CD4-positive, alpha-beta T cell (primary cell): ENCODE results near the gene SGTA. TPM values are rescaled to one million over a fixed set of nuclear protein-coding genes. Genes with fewer than 3 reads are reported as not detected.

Experiments
- ATAC-seq: fragments of 200-7000 bp; cut with Tn5 transposase; one replicate; pipeline ENCODE4 v1.10.0; 2022; ENCODE audit warnings: mild to moderate bottlenecking; ENCODE audit not compliant: poor library complexity
- CTCF ChIA-PET: fragments of 350-600 bp; sonication (Branson Sonifier 250); formaldehyde crosslinking; loops from one replicate; lab custom pipeline; 2021; ENCODE audit warnings: antibody characterized with exemption, inconsistent platforms; lab: Charles Lee
- POLR2A ChIA-PET: fragments of 350-600 bp; sonication (Branson Sonifier 250); formaldehyde crosslinking; loops from one replicate; lab custom pipeline; 2021; ENCODE audit warnings: antibody characterized with exemption, inconsistent platforms; lab: Charles Lee
- DNase-seq, 14 experiments: peaks; one replicate each; pipeline ENCODE4 v3.0.0-alpha.2; 2013 to 2020; ENCODE audit warnings: mixed read lengths in 2 of 14
- H3K27ac ChIP-seq, 2 donors: one replicate each; pipeline versions ENCODE4 v1.5.1 to v1.7.0; 2013; ENCODE audit warnings: low read length in 2 of 2, low read depth in 1 of 2, mild to moderate bottlenecking in 1 of 2
- H3K27me3 ChIP-seq, 2 experiments: 1 replicate in 1 of 2; 2 replicates in 1 of 2; pipeline versions ENCODE4 v1.6.1 to v1.7.0; 2013; ENCODE audit warnings: low read length in 2 of 2, control low read depth in 1 of 2, mild to moderate bottlenecking in 1 of 2, moderate library complexity in 1 of 2; ENCODE audit not compliant: insufficient read depth in 2 of 2, control insufficient read depth in 1 of 2
- H3K36me3 ChIP-seq: one replicate; pipeline ENCODE4 v1.6.1; 2013; ENCODE audit warnings: low read length, control low read depth; ENCODE audit not compliant: insufficient read depth
- H3K4me1 ChIP-seq: one replicate; pipeline ENCODE4 v1.6.1; 2013; ENCODE audit warnings: low read length, control low read depth; ENCODE audit not compliant: insufficient read depth
- H3K4me3 ChIP-seq: one replicate; pipeline ENCODE4 v1.5.1; 2013; ENCODE audit warnings: mild to moderate bottlenecking, low read length, moderate library complexity
- H3K9me3 ChIP-seq, 2 experiments: 1 replicate in 1 of 2; 2 replicates in 1 of 2; pipeline versions ENCODE4 v1.6.1 to v1.7.0; 2013; ENCODE audit warnings: low read length in 2 of 2, mild to moderate bottlenecking in 2 of 2, control low read depth in 1 of 2, moderate library complexity in 1 of 2; ENCODE audit not compliant: control insufficient read depth in 1 of 2, insufficient read depth in 1 of 2
- H3K27ac Mint-ChIP-seq: one replicate; pipeline ENCODE4 v1.8.0; 2020; ENCODE audit warnings: mixed read lengths
- H3K27me3 Mint-ChIP-seq: one replicate; pipeline ENCODE4 v1.8.0; 2021; ENCODE audit warnings: mixed read lengths
- H3K36me3 Mint-ChIP-seq: one replicate; pipeline ENCODE4 v1.8.0; 2021; ENCODE audit warnings: low read depth, mixed read lengths
- H3K4me1 Mint-ChIP-seq: one replicate; pipeline ENCODE4 v1.8.0; 2021; ENCODE audit warnings: low read depth, mixed read lengths
- H3K4me3 Mint-ChIP-seq: one replicate; pipeline ENCODE4 v1.8.0; 2020; ENCODE audit warnings: mild to moderate bottlenecking, mixed read lengths
- H3K9me3 Mint-ChIP-seq: one replicate; pipeline ENCODE4 v1.8.0; 2020; ENCODE audit warnings: mixed read lengths
- intact Hi-C, 2 experiments: fragments of 100-400 bp; cut with DNase I in 1 of 2; cut with micrococcal nuclease in 1 of 2; formaldehyde crosslinking; loops; one replicate each; pipeline versions ENCODE4 v1.15.1 to v1.9.0; 2023 to 2025; cut with DNase I, micrococcal nuclease
- total RNA-seq, 174 experiments: library from RNA in 2 of 174; stranded (reverse) in 2 of 174; gene quantifications; one replicate each; pipeline ENCODE4 v1.2.3 and lab custom pipeline; 2021 to 2026
- TF ChIP-seq, protein P1 (sequence below): fragments of 200-600 bp; IDR thresholded peaks from one replicate; pipeline ENCODE4 v1.8.0; 2022; ENCODE audit warnings: antibody characterized with exemption, mild to moderate bottlenecking

SGTA gene
- total RNA-seq, 2 experiments from 2014 or later = 28.3 to 29.7 TPM

DNA sequence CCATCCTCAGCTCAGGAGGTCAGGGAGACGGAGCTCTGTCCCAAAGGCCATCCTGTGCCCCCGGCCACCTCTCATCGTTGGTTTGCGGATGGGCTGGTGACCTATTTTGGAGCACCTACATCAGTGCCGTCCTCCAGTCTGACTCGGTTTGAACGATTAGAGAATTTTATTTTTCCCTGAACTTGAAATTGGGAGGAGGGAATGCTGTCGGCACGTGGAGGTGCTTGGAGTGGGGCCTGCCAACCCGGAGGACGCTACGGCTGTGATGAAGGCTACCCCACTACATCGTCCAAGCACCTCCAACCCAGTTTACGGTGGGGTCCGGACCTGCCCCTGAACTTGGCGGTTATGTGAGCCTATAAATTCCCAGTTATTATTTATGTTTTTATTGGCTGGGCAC lies 33.6 kb upstream of the SGTA start:
- H3K9me3 ChIP-seq = no peaks in the 10 kb centered on the region
- Mint-ChIP-seq H3K4me3 (no peak overlapping the region), H3K27me3 (no peaks in the 10 kb centered on the region), H3K9me3 (no peaks in the 10 kb centered on the region), H3K36me3 (peaks cover 4% of the 10 kb centered on the region), H3K4me1 (peaks cover 7% of the 10 kb centered on the region), H3K27ac (no peak overlapping the region)
- H3K4me1 ChIP-seq = peaks cover 17% of the 10 kb centered on the region
- POLR2A ChIA-PET = no interaction called here
- no peaks in the 10 kb centered on the region for H3K27me3 ChIP-seq
- H3K36me3 ChIP-seq = peaks cover 3% of the 10 kb centered on the region
- no peak overlapping the region for H3K27ac ChIP-seq
- H3K4me3 ChIP-seq = no peak overlapping the region
- CTCF ChIA-PET = no interaction called here
- TF ChIP-seq, protein P1, sequence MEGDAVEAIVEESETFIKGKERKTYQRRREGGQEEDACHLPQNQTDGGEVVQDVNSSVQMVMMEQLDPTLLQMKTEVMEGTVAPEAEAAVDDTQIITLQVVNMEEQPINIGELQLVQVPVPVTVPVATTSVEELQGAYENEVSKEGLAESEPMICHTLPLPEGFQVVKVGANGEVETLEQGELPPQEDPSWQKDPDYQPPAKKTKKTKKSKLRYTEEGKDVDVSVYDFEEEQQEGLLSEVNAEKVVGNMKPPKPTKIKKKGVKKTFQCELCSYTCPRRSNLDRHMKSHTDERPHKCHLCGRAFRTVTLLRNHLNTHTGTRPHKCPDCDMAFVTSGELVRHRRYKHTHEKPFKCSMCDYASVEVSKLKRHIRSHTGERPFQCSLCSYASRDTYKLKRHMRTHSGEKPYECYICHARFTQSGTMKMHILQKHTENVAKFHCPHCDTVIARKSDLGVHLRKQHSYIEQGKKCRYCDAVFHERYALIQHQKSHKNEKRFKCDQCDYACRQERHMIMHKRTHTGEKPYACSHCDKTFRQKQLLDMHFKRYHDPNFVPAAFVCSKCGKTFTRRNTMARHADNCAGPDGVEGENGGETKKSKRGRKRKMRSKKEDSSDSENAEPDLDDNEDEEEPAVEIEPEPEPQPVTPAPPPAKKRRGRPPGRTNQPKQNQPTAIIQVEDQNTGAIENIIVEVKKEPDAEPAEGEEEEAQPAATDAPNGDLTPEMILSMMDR = no peak
- intact Hi-C loops = loop anchor here (1.0 to 5.0 kb wide), 2 partner anchors 29 to 56 kb away; no protein-coding TSS in a partner anchor
- ATAC-seq (no peak), DNase-seq (peak in 1 of 14 experiments; percentile 16)

DNA sequence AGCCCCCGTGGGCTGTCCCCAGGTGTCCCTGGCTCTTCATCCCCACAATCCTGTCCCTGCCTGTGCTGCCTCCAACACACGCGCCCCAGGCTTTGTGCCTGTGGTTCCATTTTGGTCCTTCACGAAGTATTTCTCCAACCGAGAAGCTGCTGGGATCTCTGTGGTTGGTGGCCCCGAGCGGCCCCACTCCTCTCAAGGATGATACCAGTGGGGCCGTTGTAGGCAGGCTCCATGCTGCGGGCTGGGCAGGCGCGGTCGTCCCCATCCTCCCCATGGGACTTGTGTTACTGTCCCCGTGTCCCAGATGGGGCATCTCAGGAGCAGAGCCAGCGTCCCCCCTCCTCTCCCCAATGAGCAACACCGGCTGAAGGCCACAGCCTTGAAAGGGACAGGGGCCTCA lies 32.9 kb upstream of the SGTA start:
- Histone ChIP-seq H3K27ac (no peak overlapping the region), H3K27me3 (no peaks in the 10 kb centered on the region), H3K4me3 (no peak overlapping the region), H3K9me3 (no peaks in the 10 kb centered on the region), H3K36me3 (peaks cover 6% of the 10 kb centered on the region), H3K4me1 (peaks cover 15% of the 10 kb centered on the region)
- TF ChIP-seq, protein P1 = no peak
- ATAC-seq = no peak
- Mint-ChIP-seq H3K4me3 (no peak overlapping the region), H3K36me3 (peaks cover 4% of the 10 kb centered on the region), H3K27me3 (no peaks in the 10 kb centered on the region), H3K27ac (no peak overlapping the region), H3K9me3 (no peaks in the 10 kb centered on the region), H3K4me1 (peaks cover 3% of the 10 kb centered on the region)
- CTCF ChIA-PET = no interaction called here
- peak in 1 of 14 experiments; percentile 12 for DNase-seq
- intact Hi-C loops = loop anchor here (1.0 to 5.0 kb wide), 2 partner anchors 29 to 56 kb away; no protein-coding TSS in a partner anchor
- POLR2A ChIA-PET = no interaction called here

DNA sequence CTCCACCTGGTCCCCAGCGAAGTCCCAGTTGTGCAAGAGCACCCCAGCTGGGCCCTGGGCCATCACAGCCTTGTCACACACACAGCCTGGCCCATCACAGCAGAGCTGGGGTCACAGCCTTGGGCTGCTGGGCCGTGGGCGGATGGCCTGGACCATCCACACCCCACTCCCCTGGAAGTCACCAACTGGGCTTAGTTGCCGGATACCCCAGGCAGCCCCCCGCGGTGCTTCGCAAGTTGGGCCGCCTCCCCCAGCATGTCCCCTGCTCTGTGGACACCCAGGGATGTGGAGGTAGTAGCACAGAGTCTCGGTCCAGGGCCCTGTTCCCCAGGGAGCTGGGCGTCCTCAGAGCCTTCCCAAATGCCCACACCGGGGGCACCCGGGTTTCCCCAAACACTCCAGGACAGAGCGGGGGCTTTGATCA lies 32.1 kb upstream of the SGTA start:
- Mint-ChIP-seq H3K4me1 (peaks cover under 1% of the 10 kb centered on the region), H3K36me3 (peaks cover 4% of the 10 kb centered on the region), H3K27ac (no peak overlapping the region), H3K27me3 (no peaks in the 10 kb centered on the region), H3K9me3 (no peaks in the 10 kb centered on the region), H3K4me3 (no peak overlapping the region)
- no peak for ATAC-seq
- Histone ChIP-seq H3K27ac (no peak overlapping the region), H3K4me1 (peaks cover 8% of the 10 kb centered on the region), H3K4me3 (no peak overlapping the region), H3K9me3 (no peaks in the 10 kb centered on the region), H3K27me3 (no peaks in the 10 kb centered on the region), H3K36me3 (peaks cover 6% of the 10 kb centered on the region)
- TF ChIP-seq, protein P1 = no peak
- ChIA-PET POLR2A (no interaction called here), CTCF (no interaction called here)
- intact Hi-C loops = loop anchor here in 1 of 2 experiments (5.0 kb wide), 1 partner anchor 57 kb away; no protein-coding TSS in a partner anchor
- DNase-seq = peak in 1 of 14 experiments; percentile 12
